Mucosa of rectum (tissue), 2 donors: ENCODE data around the gene PRMT3.

ENCODE experiments used
- H3K27ac ChIP-seq, 2 donors: one replicate each; pipeline ENCODE4 v1.7.0; 2013; ENCODE audit warnings: inconsistent platforms in 2 of 2, low read depth in 2 of 2, low read length in 2 of 2
- H3K27me3 ChIP-seq, 2 donors: one replicate each; pipeline ENCODE4 v1.7.0; 2013; ENCODE audit warnings: low read length in 2 of 2; ENCODE audit not compliant: control insufficient read depth in 2 of 2, insufficient read depth in 2 of 2
- H3K36me3 ChIP-seq, 2 donors: one replicate each; pipeline ENCODE4 v1.7.0; 2013; ENCODE audit warnings: low read length in 2 of 2; ENCODE audit not compliant: control insufficient read depth in 2 of 2, insufficient read depth in 2 of 2
- H3K4me1 ChIP-seq, 2 donors: one replicate each; pipeline ENCODE4 v1.7.0; 2013; ENCODE audit warnings: low read length in 2 of 2, mild to moderate bottlenecking in 1 of 2; ENCODE audit not compliant: control insufficient read depth in 2 of 2, insufficient read depth in 2 of 2
- H3K4me3 ChIP-seq, 2 donors: one replicate each; pipeline ENCODE4 v1.7.0; 2013; ENCODE audit warnings: low read length in 2 of 2
- H3K9ac ChIP-seq, 2 donors: one replicate each; pipeline ENCODE4 v1.7.0; 2013; ENCODE audit warnings: low read length in 2 of 2, low read depth in 1 of 2, mild to moderate bottlenecking in 1 of 2
- H3K9me3 ChIP-seq, 2 donors: one replicate each; pipeline ENCODE4 v1.7.0; 2013; ENCODE audit warnings: low read length in 2 of 2; ENCODE audit not compliant: control insufficient read depth in 2 of 2
- donor health status: healthy.
- donor health status: Normal muscosa, but diverticular disease.

Gene PRMT3

DNA sequence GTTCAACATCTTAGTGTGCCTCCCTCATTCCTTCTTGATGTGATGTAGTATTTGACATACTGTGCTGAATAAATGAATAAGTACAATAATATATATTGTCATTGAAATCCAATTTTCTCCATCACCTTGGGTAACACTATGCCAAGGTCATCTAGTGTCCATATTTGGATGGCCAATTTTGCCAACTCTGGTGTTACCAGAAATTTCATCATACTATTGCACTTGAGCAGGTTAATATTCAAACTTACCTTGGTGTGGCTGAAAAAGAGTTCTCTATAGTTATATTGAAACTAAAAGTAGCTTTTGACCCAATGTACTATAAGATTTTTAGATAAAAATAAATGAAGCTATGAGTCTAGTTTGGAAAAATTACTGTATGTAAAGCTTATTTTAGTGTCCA is 113.7 kb downstream of the PRMT3 start:
- Histone ChIP-seq H3K36me3 (peaks cover 0 to 2% of the 10 kb centered on the region in 2 donors), H3K27me3 (no peaks in the 10 kb centered on the region), H3K9ac (no peak overlapping the region), H3K9me3 (no peaks in the 10 kb centered on the region), H3K4me1 (no peaks in the 10 kb centered on the region), H3K4me3 (no peak overlapping the region), H3K27ac (no peak overlapping the region)

DNA sequence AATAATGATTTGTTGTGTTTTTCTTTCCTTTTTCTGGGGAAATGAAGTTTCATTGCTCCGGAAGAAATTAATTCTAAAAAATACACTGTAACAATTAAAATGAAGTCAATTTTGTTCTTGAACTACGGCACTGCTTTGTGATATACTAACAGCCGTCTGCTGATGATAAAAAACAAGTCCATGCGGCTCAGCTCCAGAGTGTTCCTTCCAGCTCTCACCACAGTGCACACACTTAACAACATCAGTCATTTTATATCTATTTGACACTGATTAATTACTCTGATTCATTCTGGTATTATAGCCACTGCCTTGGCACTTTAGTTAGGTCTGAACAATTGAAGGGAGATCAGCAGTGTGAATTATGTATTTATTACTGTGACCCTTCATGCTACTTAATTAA is 114.5 kb downstream of the PRMT3 start:
- Histone ChIP-seq H3K27ac (no peak overlapping the region), H3K4me1 (no peaks in the 10 kb centered on the region), H3K4me3 (no peak overlapping the region), H3K9ac (no peak overlapping the region), H3K9me3 (no peaks in the 10 kb centered on the region), H3K27me3 (no peaks in the 10 kb centered on the region), H3K36me3 (peaks cover 0 to 2% of the 10 kb centered on the region in 2 donors)

DNA sequence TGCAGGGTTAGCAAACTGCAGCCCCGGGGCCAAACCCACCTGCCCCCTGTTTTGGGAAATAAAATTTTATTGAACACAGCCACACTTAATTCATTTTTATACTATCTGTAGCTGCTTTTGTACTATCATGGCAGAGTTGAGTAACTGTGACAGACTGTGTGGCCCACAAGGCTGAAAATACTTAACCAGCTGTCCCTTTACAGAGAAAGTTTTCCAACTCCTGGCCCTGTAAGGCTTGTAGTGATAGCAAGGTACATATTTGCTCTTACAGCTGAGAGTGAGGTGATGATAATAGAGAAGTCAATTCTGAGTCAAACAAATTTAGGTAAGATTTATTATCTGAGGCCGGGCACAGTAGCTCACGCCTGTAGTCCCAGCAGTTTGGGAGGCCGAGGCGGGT is 124.5 kb downstream of the PRMT3 start:
- Histone ChIP-seq H3K27ac (no peak overlapping the region), H3K4me3 (no peak overlapping the region), H3K4me1 (no peaks in the 10 kb centered on the region), H3K9ac (no peak overlapping the region), H3K27me3 (no peaks in the 10 kb centered on the region), H3K36me3 (peaks cover 0 to 6% of the 10 kb centered on the region in 2 donors), H3K9me3 (no peaks in the 10 kb centered on the region)

DNA sequence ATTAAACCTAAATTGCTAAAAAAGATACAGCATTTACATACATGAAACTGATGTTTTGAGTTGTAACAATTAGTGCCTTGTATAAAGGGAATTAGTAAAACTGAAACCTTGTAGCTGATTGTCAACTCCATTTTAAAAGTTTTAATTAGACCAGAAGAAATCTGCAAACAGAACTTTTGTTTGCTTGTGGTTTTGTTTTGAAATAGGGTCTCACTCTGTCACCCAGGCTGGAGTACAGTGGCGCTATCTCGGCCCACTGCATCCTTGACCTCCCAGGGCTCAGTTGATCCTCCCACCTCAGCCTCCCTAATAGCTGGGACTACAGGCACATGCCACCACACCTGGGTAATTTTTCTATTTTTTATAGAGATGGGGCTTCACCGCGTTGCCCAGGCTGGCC is 125.4 kb downstream of the PRMT3 start:
- Histone ChIP-seq H3K9ac (no peak overlapping the region), H3K9me3 (no peaks in the 10 kb centered on the region), H3K27ac (no peak overlapping the region), H3K4me1 (no peaks in the 10 kb centered on the region), H3K4me3 (no peak overlapping the region), H3K27me3 (no peaks in the 10 kb centered on the region), H3K36me3 (peaks cover 0 to 6% of the 10 kb centered on the region in 2 donors)

DNA sequence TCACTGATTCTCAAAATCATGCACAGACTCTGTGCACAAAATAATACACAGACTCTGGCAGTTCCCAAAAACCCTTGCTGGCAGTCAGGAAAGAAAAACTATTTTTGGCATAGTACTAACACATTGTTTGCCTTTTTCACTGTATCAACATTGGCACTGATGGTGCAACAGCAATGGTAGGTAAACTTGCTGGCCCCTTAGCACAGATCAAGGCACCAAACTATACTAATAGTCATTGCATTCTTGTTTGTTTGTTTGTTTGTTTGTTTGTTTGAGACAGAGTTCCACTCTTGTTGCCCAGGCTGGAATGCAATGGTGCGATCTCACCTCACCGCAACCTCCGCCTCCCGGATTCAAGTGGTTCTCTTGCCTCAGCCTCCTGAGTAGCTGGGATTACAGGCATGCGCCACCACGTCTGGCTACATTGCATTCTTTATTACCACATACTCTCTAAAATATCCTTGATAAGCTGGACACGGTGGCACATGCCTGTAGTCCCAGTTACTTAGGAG is 130.9 kb downstream of the PRMT3 start:
- Histone ChIP-seq H3K27ac (no peak overlapping the region), H3K4me1 (no peaks in the 10 kb centered on the region), H3K4me3 (no peak overlapping the region), H3K9ac (no peak overlapping the region), H3K9me3 (no peaks in the 10 kb centered on the region), H3K27me3 (no peaks in the 10 kb centered on the region), H3K36me3 (no peaks in the 10 kb centered on the region)

DNA sequence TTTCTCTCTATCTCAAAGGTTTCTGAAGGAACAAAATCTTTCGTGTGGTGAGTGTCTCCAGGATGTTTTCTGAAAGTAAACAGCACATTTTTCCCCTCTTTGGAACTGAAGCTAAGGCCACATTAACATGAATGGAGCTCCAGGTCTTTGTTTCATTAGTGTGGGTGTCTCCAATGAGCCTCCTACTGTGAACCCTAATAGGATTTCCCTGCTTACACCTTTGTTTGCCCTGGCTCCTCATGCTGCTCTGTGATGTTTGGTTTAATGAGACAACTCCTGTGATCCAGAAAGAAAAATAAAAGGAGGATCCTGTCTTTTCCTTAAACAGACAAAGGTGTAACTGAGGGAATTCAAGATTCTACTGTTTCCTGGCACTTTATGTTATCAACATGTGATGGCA is 135.0 kb downstream of the PRMT3 start:
- Histone ChIP-seq H3K4me1 (no peaks in the 10 kb centered on the region), H3K36me3 (no peaks in the 10 kb centered on the region), H3K27ac (no peak overlapping the region), H3K4me3 (no peak overlapping the region), H3K27me3 (no peaks in the 10 kb centered on the region), H3K9me3 (no peaks in the 10 kb centered on the region), H3K9ac (no peak overlapping the region)

DNA sequence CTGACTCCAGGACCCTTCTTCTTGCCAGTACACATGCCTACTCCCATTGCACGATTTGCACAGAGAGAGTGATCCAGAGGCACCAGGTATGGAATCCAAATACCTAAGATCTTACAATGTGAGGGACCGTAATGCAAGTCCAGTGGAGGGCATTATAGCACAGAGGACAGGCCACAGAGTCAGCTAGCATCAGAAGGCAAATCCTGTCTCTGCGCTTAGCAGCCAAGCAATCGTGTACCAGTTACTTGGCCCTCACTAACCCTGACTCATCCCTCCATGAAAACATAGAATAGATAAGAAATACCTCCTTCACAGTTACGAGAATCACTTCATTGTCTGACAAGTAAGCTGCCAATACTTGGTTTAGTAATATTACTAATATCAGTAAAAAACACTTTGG is 142.2 kb downstream of the PRMT3 start:
- Histone ChIP-seq H3K9ac (no peak overlapping the region), H3K4me3 (no peak overlapping the region), H3K27ac (no peak overlapping the region), H3K9me3 (no peaks in the 10 kb centered on the region), H3K4me1 (no peaks in the 10 kb centered on the region), H3K27me3 (no peaks in the 10 kb centered on the region), H3K36me3 (no peaks in the 10 kb centered on the region)

DNA sequence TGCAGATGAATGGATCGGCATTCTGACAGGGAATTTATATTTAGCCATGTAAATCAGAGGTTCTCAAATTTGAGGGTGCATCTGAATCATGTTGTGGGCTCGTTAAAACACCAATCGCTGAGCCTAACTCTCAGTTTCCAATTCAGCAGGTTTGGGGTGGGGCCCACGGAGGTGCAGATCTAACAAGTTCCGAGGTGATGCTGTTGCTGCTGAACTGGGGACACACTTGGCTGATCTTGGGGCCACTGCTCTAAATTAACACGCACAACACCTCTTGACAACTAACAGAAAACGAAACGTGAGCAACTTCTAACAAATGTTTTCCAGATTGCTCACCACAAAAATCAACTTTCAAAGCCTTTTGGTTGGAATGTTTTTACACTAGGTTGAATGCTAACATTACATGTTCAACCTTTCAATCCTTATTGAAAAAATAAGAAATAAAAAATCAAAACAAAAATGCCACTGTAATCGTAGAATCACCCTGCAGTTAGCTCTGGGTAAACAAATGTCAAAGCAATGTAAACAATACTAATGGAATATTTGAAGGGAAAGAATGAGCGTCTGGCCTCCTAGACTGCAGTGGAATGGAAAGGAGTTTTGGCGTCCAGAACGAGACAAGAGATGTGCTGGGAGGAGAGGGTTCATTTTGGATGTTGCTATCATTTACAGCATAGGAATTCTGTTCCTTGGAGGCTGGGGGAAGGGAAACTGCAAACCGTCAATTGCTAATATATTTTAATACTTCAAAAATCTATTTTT is 143.6 kb downstream of the PRMT3 start:
- no peaks in the 10 kb centered on the region for H3K27me3 ChIP-seq
- no peak overlapping the region for H3K27ac ChIP-seq
- H3K9me3 ChIP-seq = no peaks in the 10 kb centered on the region
- no peaks in the 10 kb centered on the region for H3K36me3 ChIP-seq
- H3K9ac ChIP-seq = no peak overlapping the region
- H3K4me1 ChIP-seq = no peaks in the 10 kb centered on the region
- H3K4me3 ChIP-seq = no peak overlapping the region

DNA sequence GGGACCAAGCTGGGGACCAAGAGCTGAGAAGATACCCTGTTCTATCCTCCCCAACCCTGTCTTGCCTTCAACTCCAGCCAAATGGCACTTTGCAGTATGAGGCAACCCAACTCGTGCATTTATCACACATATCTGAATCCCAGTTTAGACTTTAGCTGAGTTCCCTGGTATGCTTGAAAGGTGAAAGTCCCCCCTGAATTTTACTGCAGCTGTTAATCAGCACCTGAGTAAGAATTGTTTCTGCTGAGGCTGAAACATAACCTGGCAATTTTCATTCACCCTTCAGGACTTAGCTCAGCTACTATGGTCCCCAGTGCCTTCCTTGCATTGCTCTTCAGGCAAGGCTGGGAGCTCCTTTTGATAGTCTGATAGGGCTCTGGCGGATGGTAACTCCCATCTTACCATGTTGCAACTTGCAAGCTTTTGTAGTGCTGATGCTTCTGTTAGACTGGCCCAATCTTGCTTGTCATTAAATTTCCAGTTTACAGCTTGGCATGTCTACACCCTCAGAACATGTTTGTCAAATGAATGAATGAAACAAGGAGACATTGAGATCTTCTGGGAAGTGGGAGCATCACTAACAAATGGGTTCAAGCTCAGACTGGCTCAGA is 147.9 kb downstream of the PRMT3 start:
- H3K36me3 ChIP-seq = no peaks in the 10 kb centered on the region
- no peaks in the 10 kb centered on the region for H3K9me3 ChIP-seq
- no peak overlapping the region for H3K4me3 ChIP-seq
- H3K27ac ChIP-seq = no peak overlapping the region
- no peak overlapping the region for H3K9ac ChIP-seq
- H3K4me1 ChIP-seq = no peaks in the 10 kb centered on the region
- no peaks in the 10 kb centered on the region for H3K27me3 ChIP-seq

DNA sequence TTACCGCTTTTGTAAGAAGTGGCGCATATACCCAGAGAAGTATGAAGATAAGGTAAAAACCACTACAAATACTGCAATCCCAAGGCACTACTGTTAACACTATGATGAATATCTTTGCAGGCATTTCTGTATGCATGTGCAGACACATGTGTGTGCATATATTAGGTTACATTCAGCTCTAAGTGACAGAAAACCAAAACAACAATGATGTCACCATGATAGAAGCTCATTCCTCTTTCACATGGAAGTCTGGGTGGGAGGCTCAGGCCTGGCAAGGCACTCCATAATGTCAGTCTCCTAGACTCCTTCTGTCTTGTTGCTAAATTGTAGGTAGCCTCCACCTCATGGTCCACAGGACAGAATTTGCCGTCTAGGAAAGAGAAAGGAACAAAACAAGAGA is 148.8 kb downstream of the PRMT3 start:
- Histone ChIP-seq H3K4me1 (no peaks in the 10 kb centered on the region), H3K36me3 (no peaks in the 10 kb centered on the region), H3K27ac (no peak overlapping the region), H3K4me3 (no peak overlapping the region), H3K27me3 (no peaks in the 10 kb centered on the region), H3K9ac (no peak overlapping the region), H3K9me3 (no peaks in the 10 kb centered on the region)
